Ecto neural progenitor cell (in vitro differentiated cells): Measurements from ENCODE around the gene ABT1.

Source experiments
- DNase-seq: peaks from one replicate; pipeline ENCODE4 v3.0.0-alpha.2; 2018; ENCODE audit warnings: low spot score

ABT1 gene

GRCh38 chr6:26575494-26575939 is 21.2 kb upstream of the ABT1 start:
- no peak for DNase-seq

GRCh38 chr6:26576407-26576843 is 20.3 kb upstream of the ABT1 start:
- DNase-seq: no peak

- peak; percentile 62 for DNase-seq
Measured at GRCh38 chr6:26576929-26577719, 19.6 kb upstream of the ABT1 start.

GRCh38 chr6:26577720-26578072 is 19.1 kb upstream of the ABT1 start:
- no peak for DNase-seq

- DNase-seq: no peak
Measured at GRCh38 chr6:26578279-26578678, 18.5 kb upstream of the ABT1 start.

GRCh38 chr6:26578741-26579140 is 18.0 kb upstream of the ABT1 start:
- DNase-seq: no peak

GRCh38 chr6:26581164-26581915 is 15.4 kb upstream of the ABT1 start:
- DNase-seq: no peak

GRCh38 chr6:26588965-26589364 is 7.8 kb upstream of the ABT1 start:
- DNase-seq: no peak

GRCh38 chr6:26592649-26593048 is 4.1 kb upstream of the ABT1 start:
- DNase-seq: no peak

GRCh38 chr6:26593278-26594130 is 3.2 kb upstream of the ABT1 start:
- DNase-seq: no peak

- DNase-seq: no peak
Measured at GRCh38 chr6:26594131-26594498, 2.6 kb upstream of the ABT1 start.

GRCh38 chr6:26594730-26595632 is 1.8 kb upstream of the ABT1 start:
- peak; percentile 66 for DNase-seq

GRCh38 chr6:26595669-26596269 is 984 bp upstream of the ABT1 start:
- DNase-seq: peak; percentile 96

GRCh38 chr6:26597389-26597766 is 625 bp downstream of the ABT1 start:
- no peak for DNase-seq

- DNase-seq: no peak
Measured at GRCh38 chr6:26597821-26598220, 1.1 kb downstream of the ABT1 start.

- DNase-seq: no peak
Measured at GRCh38 chr6:26598267-26598666, 1.5 kb downstream of the ABT1 start.

- DNase-seq: no peak
Measured at GRCh38 chr6:26599134-26599533, 2.4 kb downstream of the ABT1 start.

GRCh38 chr6:26599591-26599990 is 2.8 kb downstream of the ABT1 start:
- DNase-seq: no peak

GRCh38 chr6:26600759-26601158 is 4.0 kb downstream of the ABT1 start:
- DNase-seq: no peak

- DNase-seq: no peak
Measured at GRCh38 chr6:26602262-26602661, 5.5 kb downstream of the ABT1 start.

GRCh38 chr6:26604026-26604425 is 7.3 kb downstream of the ABT1 start:
- no peak for DNase-seq
